ENCODE results near the gene DLGAP1. TPM values are rescaled to one million over a fixed set of nuclear protein-coding genes. Genes with fewer than 3 reads are reported as not detected.
"Not testable (repeated sequence)": the region's sequence is repeated elsewhere in the genome, so short reads cannot be mapped to it uniquely, and the experiment has no call there.

DLGAP1 gene
- total RNA-seq (5.4 TPM), polyA plus RNA-seq (1 to 10 TPM in 1 of 4 donors, under 1 TPM in 3; 0.11 to 1.3 (median 0.52) TPM)

- Histone ChIP-seq H3K4me1 (ENCODE audit: control insufficient read depth, insufficient read depth, low read length, poor library complexity, severe bottlenecking) (no peaks in the 10 kb centered on the region), H3K4me3 (ENCODE audit: low read depth, low read length) (no peak within 1 kb of the TSS), H3K9me3 (ENCODE audit: control insufficient read depth in 2 of 2, low read length in 2 of 2) (no peaks in the 10 kb centered on the region), H3K27me3 (ENCODE audit: control insufficient read depth, insufficient read depth, low read length) (peaks cover 4% of the 10 kb centered on the region), H3K27ac (ENCODE audit: insufficient read depth, low read length, poor library complexity, severe bottlenecking) (no peak within 1 kb of the TSS), H3K36me3 (ENCODE audit: control insufficient read depth, insufficient read depth, low read length) (no peaks in the 10 kb centered on the region)
- DNase-seq = peak in 2 of 3 donors; percentile 1 to 2
- Mint-ChIP-seq H3K4me3 (peak within 1 kb of the TSS in 3 of 4 donors; percentile 44 to 66 (median 47)), H3K9me3 (peaks cover 0 to 16% (median 6%) of the 10 kb centered on the region in 7 donors), H3K36me3 (no peaks in the 10 kb centered on the region), H3K27ac (peak within 1 kb of the TSS in 1 of 3 donors; percentile 40), H3K4me1 (peaks cover 0 to 5% (median 0%) of the 10 kb centered on the region in 4 donors), H3K27me3 (peaks cover 13% of the 10 kb centered on the region)
- peak; percentile 28 to 43 for ATAC-seq (ENCODE audit: low read depth in 2 of 2)
These were observed at the start of gene DLGAP1 for GRCh38 chr18:4455113-4455811. Gene DLGAP1, minus strand, starts transcription at chr18:4455307.

DNA sequence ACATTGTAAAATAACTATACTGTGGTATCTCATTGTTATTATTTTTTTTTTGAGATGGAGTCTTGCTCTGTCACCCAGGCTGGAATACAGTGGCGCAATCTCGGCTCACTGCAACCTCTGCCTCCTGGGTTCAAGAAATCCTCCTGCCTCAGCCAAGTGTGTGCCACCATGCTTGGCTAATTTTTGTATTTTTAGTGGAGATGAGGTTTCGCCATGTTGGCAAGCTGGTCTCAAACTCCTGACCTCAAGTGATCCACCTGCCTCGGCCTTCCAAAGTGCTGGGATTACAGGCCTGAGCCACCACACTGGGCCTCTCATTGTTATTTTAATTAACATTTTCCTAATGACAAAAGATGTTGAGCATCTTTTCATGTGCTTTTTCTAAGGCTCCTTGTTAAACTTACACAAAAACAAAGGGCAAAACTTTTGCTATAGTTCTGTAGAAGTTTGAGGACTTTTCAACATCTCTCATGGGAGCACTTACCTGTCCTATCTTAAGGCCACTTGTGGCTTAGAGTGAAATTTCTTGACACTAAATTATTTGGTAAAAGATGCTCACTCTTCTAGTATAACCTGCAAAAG is 39.7 kb upstream of the DLGAP1 start:
- not testable (repeated sequence) for H3K27ac Mint-ChIP-seq; DNase-seq; ATAC-seq (ENCODE audit: low read depth in 2 of 2); H3K4me1 ChIP-seq (ENCODE audit: control insufficient read depth, insufficient read depth, low read length, poor library complexity, severe bottlenecking); H3K4me1 Mint-ChIP-seq; H3K27me3 Mint-ChIP-seq; H3K9me3 ChIP-seq (ENCODE audit: control insufficient read depth in 2 of 2, low read length in 2 of 2); H3K27ac ChIP-seq (ENCODE audit: insufficient read depth, low read length, poor library complexity, severe bottlenecking); H3K4me3 Mint-ChIP-seq; H3K36me3 Mint-ChIP-seq; H3K36me3 ChIP-seq (ENCODE audit: control insufficient read depth, insufficient read depth, low read length); H3K4me3 ChIP-seq (ENCODE audit: low read depth, low read length); H3K27me3 ChIP-seq (ENCODE audit: control insufficient read depth, insufficient read depth, low read length)
- peaks cover 2 to 18% (median 3%) of the 10 kb centered on the region in 7 donors for H3K9me3 Mint-ChIP-seq

GRCh38 chr18:4468511-4468910 is 13.4 kb upstream of the DLGAP1 start:
- H3K4me3 Mint-ChIP-seq = no peak overlapping the region
- H3K4me3 ChIP-seq (ENCODE audit: low read depth, low read length) = no peak overlapping the region
- H3K9me3 ChIP-seq (ENCODE audit: control insufficient read depth in 2 of 2, low read length in 2 of 2) = no peaks in the 10 kb centered on the region
- no peaks in the 10 kb centered on the region for H3K27me3 ChIP-seq (ENCODE audit: control insufficient read depth, insufficient read depth, low read length)
- H3K27ac ChIP-seq (ENCODE audit: insufficient read depth, low read length, poor library complexity, severe bottlenecking) = no peak overlapping the region
- no peak for DNase-seq
- no peak overlapping the region for H3K27ac Mint-ChIP-seq
- no peaks in the 10 kb centered on the region for H3K36me3 ChIP-seq (ENCODE audit: control insufficient read depth, insufficient read depth, low read length)
- no peaks in the 10 kb centered on the region for H3K27me3 Mint-ChIP-seq
- ATAC-seq (ENCODE audit: low read depth in 2 of 2) = no peak
- H3K4me1 Mint-ChIP-seq = no peaks in the 10 kb centered on the region
- no peaks in the 10 kb centered on the region for H3K36me3 Mint-ChIP-seq
- H3K9me3 Mint-ChIP-seq = peaks cover 0 to 5% (median 1%) of the 10 kb centered on the region in 7 donors
- H3K4me1 ChIP-seq (ENCODE audit: control insufficient read depth, insufficient read depth, low read length, poor library complexity, severe bottlenecking) = no peaks in the 10 kb centered on the region

DNA sequence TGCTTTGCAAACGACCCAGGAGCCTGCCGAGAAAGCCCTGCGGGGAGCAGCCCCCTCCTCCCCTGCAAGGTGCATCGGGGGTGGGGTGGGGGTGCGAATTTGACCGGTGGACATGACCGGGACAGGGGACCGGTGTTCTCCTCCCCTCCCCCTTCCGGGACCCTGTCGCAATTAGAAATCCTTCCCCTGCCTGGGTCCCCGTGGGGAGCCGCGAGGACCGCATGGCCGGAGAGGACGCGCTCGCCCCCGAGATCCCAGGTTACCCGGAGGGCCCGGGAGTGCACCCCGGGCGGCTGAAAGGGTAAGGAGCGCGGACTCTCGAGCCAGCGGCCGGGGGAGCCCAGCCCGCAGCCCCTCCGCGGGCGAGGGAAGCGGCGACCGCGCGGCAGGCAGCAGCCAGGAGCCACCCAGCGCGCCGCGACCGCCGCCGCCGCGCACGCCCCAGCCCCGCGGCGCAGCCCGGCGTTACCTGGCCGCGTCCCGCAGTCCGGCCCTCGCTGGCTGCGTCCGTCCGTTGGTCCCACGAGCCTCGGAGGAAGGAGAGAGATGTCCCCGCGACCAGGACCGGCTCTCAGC is 482 bp downstream of the DLGAP1 start:
- peaks cover 0 to 5% (median 0%) of the 10 kb centered on the region in 4 donors for H3K4me1 Mint-ChIP-seq
- H3K36me3 Mint-ChIP-seq = no peaks in the 10 kb centered on the region
- Histone ChIP-seq H3K27me3 (ENCODE audit: control insufficient read depth, insufficient read depth, low read length) (peaks cover 4% of the 10 kb centered on the region), H3K36me3 (ENCODE audit: control insufficient read depth, insufficient read depth, low read length) (no peaks in the 10 kb centered on the region), H3K27ac (ENCODE audit: insufficient read depth, low read length, poor library complexity, severe bottlenecking) (no peak overlapping the region), H3K4me1 (ENCODE audit: control insufficient read depth, insufficient read depth, low read length, poor library complexity, severe bottlenecking) (no peaks in the 10 kb centered on the region), H3K4me3 (ENCODE audit: low read depth, low read length) (no peak overlapping the region), H3K9me3 (ENCODE audit: control insufficient read depth in 2 of 2, low read length in 2 of 2) (no peaks in the 10 kb centered on the region)
- no peak overlapping the region for H3K4me3 Mint-ChIP-seq
- peaks cover 13% of the 10 kb centered on the region for H3K27me3 Mint-ChIP-seq
- no peak overlapping the region for H3K27ac Mint-ChIP-seq
- H3K9me3 Mint-ChIP-seq = peaks cover 0 to 13% (median 6%) of the 10 kb centered on the region in 7 donors
- DNase-seq (no peak), ATAC-seq (ENCODE audit: low read depth in 2 of 2) (no peak)

DNA sequence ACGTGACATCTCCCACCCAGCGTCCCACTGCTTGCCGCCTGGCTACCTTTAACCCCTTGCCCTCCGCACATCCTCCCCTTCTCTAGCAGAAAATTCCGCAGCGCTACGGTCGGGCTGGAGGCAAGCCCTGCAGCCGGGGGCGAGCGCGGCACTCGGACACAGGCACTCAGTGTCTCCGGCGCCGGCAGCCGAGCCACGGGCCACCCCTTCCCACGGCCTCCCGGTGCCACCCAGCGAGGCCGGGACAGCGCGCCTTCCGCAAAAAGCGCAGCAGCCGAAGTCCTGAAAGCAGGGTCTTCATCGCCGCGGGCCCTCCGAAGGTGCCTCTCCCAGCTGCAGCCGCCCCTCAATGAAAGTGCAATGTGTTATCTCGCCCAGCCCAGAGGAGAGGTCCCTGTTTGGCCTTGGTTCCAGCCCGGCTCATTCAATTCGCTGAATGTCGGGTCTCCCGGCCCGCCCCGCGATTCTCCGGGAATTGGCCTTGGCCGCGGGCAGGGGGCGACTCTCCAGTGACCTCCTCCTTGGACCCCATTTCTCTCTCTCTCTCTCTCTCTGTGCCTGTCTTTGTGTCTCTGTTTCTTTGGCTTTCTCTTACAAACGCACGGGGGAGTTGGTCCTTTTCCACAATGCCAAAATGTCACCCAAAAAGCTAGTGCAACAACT is 1.1 kb downstream of the DLGAP1 start:
- Mint-ChIP-seq H3K9me3 (peaks cover 0 to 10% (median 5%) of the 10 kb centered on the region in 7 donors), H3K4me1 (peaks cover 0 to 5% (median 0%) of the 10 kb centered on the region in 4 donors), H3K4me3 (peak overlapping the region in 3 of 4 donors; percentile 18 to 47 (median 29)), H3K27ac (peak overlapping the region in 1 of 3 donors; percentile 40), H3K27me3 (peaks cover 13% of the 10 kb centered on the region), H3K36me3 (no peaks in the 10 kb centered on the region)
- no peak for DNase-seq
- Histone ChIP-seq H3K36me3 (ENCODE audit: control insufficient read depth, insufficient read depth, low read length) (no peaks in the 10 kb centered on the region), H3K4me3 (ENCODE audit: low read depth, low read length) (no peak overlapping the region), H3K27ac (ENCODE audit: insufficient read depth, low read length, poor library complexity, severe bottlenecking) (no peak overlapping the region), H3K4me1 (ENCODE audit: control insufficient read depth, insufficient read depth, low read length, poor library complexity, severe bottlenecking) (no peaks in the 10 kb centered on the region), H3K27me3 (ENCODE audit: control insufficient read depth, insufficient read depth, low read length) (peaks cover 4% of the 10 kb centered on the region), H3K9me3 (ENCODE audit: control insufficient read depth in 2 of 2, low read length in 2 of 2) (no peaks in the 10 kb centered on the region)
- ATAC-seq (ENCODE audit: low read depth in 2 of 2) = no peak

- no peaks in the 10 kb centered on the region for H3K36me3 Mint-ChIP-seq
- no peak overlapping the region for H3K27ac Mint-ChIP-seq
- peaks cover 0 to 5% (median 0%) of the 10 kb centered on the region in 4 donors for H3K4me1 Mint-ChIP-seq
- ATAC-seq (ENCODE audit: low read depth in 2 of 2) (no peak), DNase-seq (no peak)
- H3K9me3 Mint-ChIP-seq = peaks cover 0 to 10% (median 6%) of the 10 kb centered on the region in 7 donors
- Histone ChIP-seq H3K27ac (ENCODE audit: insufficient read depth, low read length, poor library complexity, severe bottlenecking) (no peak overlapping the region), H3K4me1 (ENCODE audit: control insufficient read depth, insufficient read depth, low read length, poor library complexity, severe bottlenecking) (no peaks in the 10 kb centered on the region), H3K9me3 (ENCODE audit: control insufficient read depth in 2 of 2, low read length in 2 of 2) (no peaks in the 10 kb centered on the region), H3K4me3 (ENCODE audit: low read depth, low read length) (peak overlapping the region; percentile 34), H3K27me3 (ENCODE audit: control insufficient read depth, insufficient read depth, low read length) (peaks cover 4% of the 10 kb centered on the region), H3K36me3 (ENCODE audit: control insufficient read depth, insufficient read depth, low read length) (no peaks in the 10 kb centered on the region)
- peaks cover 13% of the 10 kb centered on the region for H3K27me3 Mint-ChIP-seq
- peak overlapping the region in 2 of 4 donors; percentile 18 to 29 for H3K4me3 Mint-ChIP-seq
These were observed 1.6 kb downstream of the DLGAP1 start for GRCh38 chr18:4453567-4453873.

- Mint-ChIP-seq H3K27ac (no peak overlapping the region), H3K9me3 (peaks cover 0 to 5% (median 2%) of the 10 kb centered on the region in 7 donors), H3K4me1 (no peaks in the 10 kb centered on the region), H3K4me3 (no peak overlapping the region), H3K27me3 (peaks cover 6% of the 10 kb centered on the region), H3K36me3 (no peaks in the 10 kb centered on the region)
- no peak overlapping the region for H3K4me3 ChIP-seq (ENCODE audit: low read depth, low read length)
- ATAC-seq (ENCODE audit: low read depth in 2 of 2) (no peak), DNase-seq (no peak)
- H3K27me3 ChIP-seq (ENCODE audit: control insufficient read depth, insufficient read depth, low read length) = peaks cover 4% of the 10 kb centered on the region
- no peaks in the 10 kb centered on the region for H3K36me3 ChIP-seq (ENCODE audit: control insufficient read depth, insufficient read depth, low read length)
- no peak overlapping the region for H3K27ac ChIP-seq (ENCODE audit: insufficient read depth, low read length, poor library complexity, severe bottlenecking)
- H3K4me1 ChIP-seq (ENCODE audit: control insufficient read depth, insufficient read depth, low read length, poor library complexity, severe bottlenecking) = no peaks in the 10 kb centered on the region
- no peaks in the 10 kb centered on the region for H3K9me3 ChIP-seq (ENCODE audit: control insufficient read depth in 2 of 2, low read length in 2 of 2)
These were observed 4.9 kb downstream of the DLGAP1 start for GRCh38 chr18:4450065-4450658.

Data from CD4-positive, CD25-positive, alpha-beta regulatory T cell (primary cell).